CD4-positive, alpha-beta T cell (primary cell): Measurements from ENCODE around the gene MCEMP1. TPM values are rescaled to one million over a fixed set of nuclear protein-coding genes. Genes with fewer than 3 reads are reported as not detected.

Source experiments
- ATAC-seq: fragments of 200-7000 bp; cut with Tn5 transposase; one replicate; pipeline ENCODE4 v1.10.0; 2022; ENCODE audit warnings: mild to moderate bottlenecking; ENCODE audit not compliant: poor library complexity
- CTCF ChIA-PET: fragments of 350-600 bp; sonication (Branson Sonifier 250); formaldehyde crosslinking; loops from one replicate; lab custom pipeline; 2021; ENCODE audit warnings: antibody characterized with exemption, inconsistent platforms; lab: Charles Lee
- POLR2A ChIA-PET: fragments of 350-600 bp; sonication (Branson Sonifier 250); formaldehyde crosslinking; loops from one replicate; lab custom pipeline; 2021; ENCODE audit warnings: antibody characterized with exemption, inconsistent platforms; lab: Charles Lee
- DNase-seq, 14 experiments: peaks; one replicate each; pipeline ENCODE4 v3.0.0-alpha.2; 2013 to 2020; ENCODE audit warnings: mixed read lengths in 2 of 14
- H3K27ac ChIP-seq, 2 donors: one replicate each; pipeline versions ENCODE4 v1.5.1 to v1.7.0; 2013; ENCODE audit warnings: low read length in 2 of 2, low read depth in 1 of 2, mild to moderate bottlenecking in 1 of 2
- H3K27me3 ChIP-seq, 2 experiments: 1 replicate in 1 of 2; 2 replicates in 1 of 2; pipeline versions ENCODE4 v1.6.1 to v1.7.0; 2013; ENCODE audit warnings: low read length in 2 of 2, control low read depth in 1 of 2, mild to moderate bottlenecking in 1 of 2, moderate library complexity in 1 of 2; ENCODE audit not compliant: insufficient read depth in 2 of 2, control insufficient read depth in 1 of 2
- H3K36me3 ChIP-seq: one replicate; pipeline ENCODE4 v1.6.1; 2013; ENCODE audit warnings: low read length, control low read depth; ENCODE audit not compliant: insufficient read depth
- H3K4me1 ChIP-seq: one replicate; pipeline ENCODE4 v1.6.1; 2013; ENCODE audit warnings: low read length, control low read depth; ENCODE audit not compliant: insufficient read depth
- H3K4me3 ChIP-seq: one replicate; pipeline ENCODE4 v1.5.1; 2013; ENCODE audit warnings: mild to moderate bottlenecking, low read length, moderate library complexity
- H3K9me3 ChIP-seq, 2 experiments: 1 replicate in 1 of 2; 2 replicates in 1 of 2; pipeline versions ENCODE4 v1.6.1 to v1.7.0; 2013; ENCODE audit warnings: low read length in 2 of 2, mild to moderate bottlenecking in 2 of 2, control low read depth in 1 of 2, moderate library complexity in 1 of 2; ENCODE audit not compliant: control insufficient read depth in 1 of 2, insufficient read depth in 1 of 2
- H3K27ac Mint-ChIP-seq: one replicate; pipeline ENCODE4 v1.8.0; 2020; ENCODE audit warnings: mixed read lengths
- H3K27me3 Mint-ChIP-seq: one replicate; pipeline ENCODE4 v1.8.0; 2021; ENCODE audit warnings: mixed read lengths
- H3K36me3 Mint-ChIP-seq: one replicate; pipeline ENCODE4 v1.8.0; 2021; ENCODE audit warnings: low read depth, mixed read lengths
- H3K4me1 Mint-ChIP-seq: one replicate; pipeline ENCODE4 v1.8.0; 2021; ENCODE audit warnings: low read depth, mixed read lengths
- H3K4me3 Mint-ChIP-seq: one replicate; pipeline ENCODE4 v1.8.0; 2020; ENCODE audit warnings: mild to moderate bottlenecking, mixed read lengths
- H3K9me3 Mint-ChIP-seq: one replicate; pipeline ENCODE4 v1.8.0; 2020; ENCODE audit warnings: mixed read lengths
- intact Hi-C, 2 experiments: fragments of 100-400 bp; cut with DNase I in 1 of 2; cut with micrococcal nuclease in 1 of 2; formaldehyde crosslinking; loops; one replicate each; pipeline versions ENCODE4 v1.15.1 to v1.9.0; 2023 to 2025; cut with DNase I, micrococcal nuclease
- total RNA-seq, 174 experiments: library from RNA in 2 of 174; stranded (reverse) in 2 of 174; gene quantifications; one replicate each; pipeline ENCODE4 v1.2.3 and lab custom pipeline; 2021 to 2026
- TF ChIP-seq, protein P1 (sequence below): fragments of 200-600 bp; IDR thresholded peaks from one replicate; pipeline ENCODE4 v1.8.0; 2022; ENCODE audit warnings: antibody characterized with exemption, mild to moderate bottlenecking

The MCEMP1 gene
- total RNA-seq, 2 experiments from 2014 or later, result 0.38 TPM; not detected in 1

DNA sequence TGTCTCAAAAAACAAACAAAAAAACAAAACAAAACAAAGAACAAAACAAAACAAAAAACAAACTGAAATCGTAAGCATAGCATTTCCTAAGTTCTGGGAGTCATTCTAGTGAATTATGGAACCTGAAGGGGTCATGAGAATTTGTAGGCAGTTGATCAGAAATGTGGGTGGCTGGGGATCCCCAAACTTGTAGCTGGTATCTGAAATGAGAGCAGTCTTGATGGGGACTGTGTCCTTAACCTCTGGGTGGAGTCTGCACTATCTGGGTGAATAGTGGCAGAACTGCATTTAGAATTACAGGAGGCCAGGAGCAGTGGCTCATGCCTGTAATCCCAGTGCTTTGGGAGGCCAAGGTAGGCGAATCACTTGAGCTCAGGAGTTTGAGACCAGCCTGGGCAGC lies 48.9 kb downstream of the MCEMP1 start:
- peaks cover 14% of the 10 kb centered on the region for H3K4me1 Mint-ChIP-seq
- CTCF ChIA-PET, result no interaction called here
- POLR2A ChIA-PET, result interaction anchor here (1.2 kb wide), 1 partner anchor 20 kb away, joined by 3 read pairs; no protein-coding TSS in a partner anchor

DNA sequence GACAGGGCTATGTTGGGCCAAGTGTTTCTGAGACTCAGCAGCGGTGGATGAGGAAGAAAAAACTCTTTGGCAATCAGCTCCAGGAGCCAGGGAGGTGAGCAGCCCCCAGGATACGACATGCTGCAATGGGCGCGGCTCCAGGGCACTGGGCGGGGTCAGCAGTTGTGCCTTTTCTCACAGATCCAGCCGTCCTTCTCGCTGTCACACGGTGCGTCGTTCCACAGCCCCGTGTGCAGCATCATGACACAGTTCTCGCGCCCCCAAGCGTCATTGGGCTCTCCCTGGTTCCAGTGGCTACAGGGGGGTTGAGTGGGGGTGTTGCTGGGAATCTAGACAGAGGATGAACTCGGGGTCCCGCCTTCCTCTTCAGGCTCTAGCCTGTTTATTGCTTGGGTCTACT lies 52.3 kb downstream of the MCEMP1 start:
- Mint-ChIP-seq H3K36me3 (no peaks in the 10 kb centered on the region), H3K9me3 (no peaks in the 10 kb centered on the region), H3K27me3 (peaks cover 51% of the 10 kb centered on the region), H3K4me3 (no peak overlapping the region), H3K27ac (no peak overlapping the region), H3K4me1 (peaks cover 14% of the 10 kb centered on the region)
- TF ChIP-seq, protein P1, sequence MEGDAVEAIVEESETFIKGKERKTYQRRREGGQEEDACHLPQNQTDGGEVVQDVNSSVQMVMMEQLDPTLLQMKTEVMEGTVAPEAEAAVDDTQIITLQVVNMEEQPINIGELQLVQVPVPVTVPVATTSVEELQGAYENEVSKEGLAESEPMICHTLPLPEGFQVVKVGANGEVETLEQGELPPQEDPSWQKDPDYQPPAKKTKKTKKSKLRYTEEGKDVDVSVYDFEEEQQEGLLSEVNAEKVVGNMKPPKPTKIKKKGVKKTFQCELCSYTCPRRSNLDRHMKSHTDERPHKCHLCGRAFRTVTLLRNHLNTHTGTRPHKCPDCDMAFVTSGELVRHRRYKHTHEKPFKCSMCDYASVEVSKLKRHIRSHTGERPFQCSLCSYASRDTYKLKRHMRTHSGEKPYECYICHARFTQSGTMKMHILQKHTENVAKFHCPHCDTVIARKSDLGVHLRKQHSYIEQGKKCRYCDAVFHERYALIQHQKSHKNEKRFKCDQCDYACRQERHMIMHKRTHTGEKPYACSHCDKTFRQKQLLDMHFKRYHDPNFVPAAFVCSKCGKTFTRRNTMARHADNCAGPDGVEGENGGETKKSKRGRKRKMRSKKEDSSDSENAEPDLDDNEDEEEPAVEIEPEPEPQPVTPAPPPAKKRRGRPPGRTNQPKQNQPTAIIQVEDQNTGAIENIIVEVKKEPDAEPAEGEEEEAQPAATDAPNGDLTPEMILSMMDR, result no peak
- H3K9me3 ChIP-seq, result peaks cover 0 to 28% of the 10 kb centered on the region in 2 experiments
- ChIA-PET CTCF (no interaction called here), POLR2A (no interaction called here)
- intact Hi-C loops, result no loop called here
- H3K4me3 ChIP-seq, result no peak overlapping the region
- peak; percentile 49 for ATAC-seq
- H3K27me3 ChIP-seq, result peaks cover 28 to 44% of the 10 kb centered on the region in 2 experiments
- DNase-seq, result peak in 2 of 14 experiments; percentile 29 to 39
- no peaks in the 10 kb centered on the region for H3K36me3 ChIP-seq
- peaks cover 19% of the 10 kb centered on the region for H3K4me1 ChIP-seq
- H3K27ac ChIP-seq, result no peak overlapping the region

More for the DNA sequence above, 48.9 kb downstream of the MCEMP1 start:
- Histone ChIP-seq H3K27ac (no peak overlapping the region), H3K9me3 (peaks cover 0 to 18% of the 10 kb centered on the region in 2 experiments), H3K4me1 (peaks cover 19% of the 10 kb centered on the region), H3K27me3 (peaks cover 22 to 33% of the 10 kb centered on the region in 2 experiments), H3K4me3 (no peak overlapping the region), H3K36me3 (no peaks in the 10 kb centered on the region)
- intact Hi-C loops, result no loop called here
- no peak for ATAC-seq
- TF ChIP-seq, protein P1, result no peak
- Mint-ChIP-seq H3K9me3 (no peaks in the 10 kb centered on the region), H3K27ac (no peak overlapping the region), H3K27me3 (peaks cover 35% of the 10 kb centered on the region), H3K4me3 (no peak overlapping the region), H3K36me3 (no peaks in the 10 kb centered on the region)
- no peak for DNase-seq

Other genes with a start within 250 kb of the MCEMP1 start
- not detected for gene PEX11G, start 188.1 kb upstream of the MCEMP1 start, total RNA-seq
- gene ZNF358, start 161.0 kb upstream of the MCEMP1 start, total RNA-seq, result 1 to 10 TPM; 5.1 to 5.2 TPM
- 1 to 10 TPM; 7.9 to 8.8 TPM for gene MCOLN1, start 154.5 kb upstream of the MCEMP1 start, total RNA-seq
- 10 to 100 TPM; 62.0 to 70.9 TPM for gene PNPLA6, start 141.4 kb upstream of the MCEMP1 start, total RNA-seq
- gene CAMSAP3, start 81.2 kb upstream of the MCEMP1 start, total RNA-seq, result under 1 TPM; 0.16 to 0.25 TPM
- 100 to 1,000 TPM; 118 to 121 TPM for gene XAB2, start 47.5 kb upstream of the MCEMP1 start, total RNA-seq
- 100 to 1,000 TPM; 178 to 188 TPM for gene PET100, start 47.3 kb upstream of the MCEMP1 start, total RNA-seq
- 1 to 10 TPM; 1.9 to 2.1 TPM for gene PCP2, start 43.4 kb upstream of the MCEMP1 start, total RNA-seq
- gene STXBP2, start 40.0 kb upstream of the MCEMP1 start, total RNA-seq, result 100 to 1,000 TPM; 234 to 241 TPM
- gene RETN, start 8.0 kb upstream of the MCEMP1 start, total RNA-seq, result not detected
- 10 to 100 TPM; 41.3 to 43.4 TPM for gene TRAPPC5, start 3.7 kb downstream of the MCEMP1 start, total RNA-seq
- gene FCER2, start 25.0 kb downstream of the MCEMP1 start, total RNA-seq, result not detected
- gene CLEC4G, start 55.0 kb downstream of the MCEMP1 start, total RNA-seq, result not detected
- not detected for gene CD209, start 70.4 kb downstream of the MCEMP1 start, total RNA-seq
- not detected for gene CLEC4M, start 86.2 kb downstream of the MCEMP1 start, total RNA-seq
- gene EVI5L, start 153.1 kb downstream of the MCEMP1 start, total RNA-seq, result 1 to 10 TPM; 5.2 to 6.0 TPM
- gene PRR36, start 197.3 kb downstream of the MCEMP1 start, total RNA-seq, result under 1 TPM; 0.25 to 0.30 TPM
- not detected for gene LRRC8E, start 211.4 kb downstream of the MCEMP1 start, total RNA-seq
- 10 to 100 TPM; 81.7 to 82.3 TPM for gene MAP2K7, start 226.8 kb downstream of the MCEMP1 start, total RNA-seq
- gene TGFBR3L, start 237.7 kb downstream of the MCEMP1 start, total RNA-seq, result 1 to 10 TPM; 1.1 to 1.2 TPM
- 10 to 100 TPM in 1 of 2 experiments, 1 to 10 TPM in 1; 9.9 to 10.9 TPM for gene SNAPC2, start 243.2 kb downstream of the MCEMP1 start, total RNA-seq
- not detected for gene CTXN1, start 249.0 kb downstream of the MCEMP1 start, total RNA-seq